Stimulated activated CD4-positive, alpha-beta T cell treated with anti-CD3 and anti-CD28 coated beads, Interleukin-4, amount 100 ng/mL, for 48 hours (primary cell): ENCODE results near the gene PRKAR2B.
A peak's percentile ranks its signal among the peaks of the same experiment; 100 is the strongest.
"Not testable (repeated sequence)": the region's sequence is repeated elsewhere in the genome, so short reads cannot be mapped to it uniquely, and the experiment has no call there.

Source experiments
- DNase-seq, 2 donors: peaks; one replicate each; pipeline ENCODE4 v3.0.0-alpha.2; 2020; ENCODE audit warnings: low read depth in 2 of 2

PRKAR2B gene

GRCh38 chr7:107119376-107120105 is 75.0 kb downstream of the PRKAR2B start:
- DNase-seq: no peak

GRCh38 chr7:107122486-107122911 is 78.0 kb downstream of the PRKAR2B start:
- DNase-seq: no peak

DNA sequence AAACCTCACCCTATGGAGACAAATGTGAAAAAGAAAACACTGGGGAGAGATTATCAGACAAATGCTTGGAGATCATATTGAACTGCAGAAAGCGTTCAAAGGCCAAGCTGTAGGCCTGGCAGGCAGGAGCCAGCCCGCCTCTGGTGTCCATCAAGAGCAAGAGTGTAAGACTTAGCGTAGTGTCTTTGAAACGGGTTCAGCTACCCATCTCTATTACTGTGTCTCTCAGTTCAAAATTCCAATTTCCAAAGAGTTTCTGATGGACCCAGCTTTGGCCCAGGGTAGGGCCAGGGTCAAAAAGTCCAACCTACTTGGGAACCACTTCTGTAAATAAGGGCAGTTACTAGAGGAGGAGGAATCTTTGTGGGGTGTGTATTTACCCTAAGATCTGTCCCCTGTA is 78.9 kb downstream of the PRKAR2B start:
- no peak for DNase-seq

- no peak for DNase-seq
These were observed 81.0 kb downstream of the PRKAR2B start for GRCh38 chr7:107125475-107125874.

DNA sequence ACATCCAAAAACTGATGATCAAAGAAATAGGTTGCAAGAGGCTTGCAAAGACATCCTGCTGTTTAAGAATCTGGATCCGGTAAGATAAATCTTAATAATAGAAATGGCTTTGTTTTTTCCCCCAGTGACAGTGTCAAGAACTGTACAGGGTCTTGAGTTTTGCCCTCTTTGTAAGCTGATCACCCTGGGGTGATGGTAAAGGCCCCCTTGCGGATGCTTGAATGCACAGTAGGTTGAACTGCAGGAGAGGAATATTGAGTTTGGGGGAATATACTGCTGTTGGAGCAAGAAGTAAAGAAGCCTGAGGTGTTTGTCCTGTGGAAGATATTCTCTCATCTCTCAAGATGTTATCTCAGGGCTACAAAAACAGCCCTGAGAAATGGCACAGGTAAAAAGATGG is 83.7 kb downstream of the PRKAR2B start:
- no peak for DNase-seq

DNA sequence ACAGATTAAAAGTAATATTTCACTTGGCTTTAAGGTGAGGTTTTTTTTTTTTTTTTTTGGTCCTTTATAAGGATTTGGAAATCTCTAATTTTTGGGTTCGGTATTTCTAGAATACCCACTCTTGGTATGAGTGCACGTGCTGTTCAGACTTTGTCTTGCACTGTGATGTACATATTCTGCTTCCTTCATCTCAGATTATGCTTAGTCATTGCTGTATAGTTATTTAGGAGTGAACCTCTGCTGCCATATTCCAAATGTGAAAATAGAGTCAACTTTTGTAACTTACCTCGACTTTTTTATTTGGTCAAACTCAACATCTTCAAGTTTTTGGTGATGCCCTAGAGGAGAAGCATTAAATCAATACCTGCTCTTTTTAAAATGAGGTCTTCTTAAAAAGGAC is 84.2 kb downstream of the PRKAR2B start:
- no peak for DNase-seq

GRCh38 chr7:107130487-107131220 is 86.1 kb downstream of the PRKAR2B start:
- no peak for DNase-seq

- no peak for DNase-seq
These were observed 88.9 kb downstream of the PRKAR2B start for GRCh38 chr7:107133396-107133795.

- no peak for DNase-seq
These were observed 94.4 kb downstream of the PRKAR2B start for GRCh38 chr7:107138696-107139420.

DNA sequence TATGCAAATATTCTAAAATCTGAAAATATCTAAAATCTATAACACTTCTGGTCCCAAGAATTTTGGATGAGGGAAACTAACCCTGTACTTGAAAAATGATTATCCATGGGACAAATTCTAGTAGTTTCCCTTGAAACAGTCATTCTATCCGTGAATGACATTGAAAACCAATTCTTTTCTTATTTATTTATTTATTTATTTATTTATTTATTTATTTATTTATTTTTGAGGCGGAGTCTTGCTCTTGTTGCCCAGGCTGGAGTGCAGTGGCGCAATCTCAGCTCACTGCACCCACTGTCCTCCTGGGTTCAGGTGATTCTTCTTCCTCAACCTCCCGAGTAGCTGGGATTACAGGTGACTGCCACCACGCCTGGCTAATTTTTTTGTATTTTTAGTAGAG is 99.4 kb downstream of the PRKAR2B start:
- DNase-seq: not testable (repeated sequence)

DNA sequence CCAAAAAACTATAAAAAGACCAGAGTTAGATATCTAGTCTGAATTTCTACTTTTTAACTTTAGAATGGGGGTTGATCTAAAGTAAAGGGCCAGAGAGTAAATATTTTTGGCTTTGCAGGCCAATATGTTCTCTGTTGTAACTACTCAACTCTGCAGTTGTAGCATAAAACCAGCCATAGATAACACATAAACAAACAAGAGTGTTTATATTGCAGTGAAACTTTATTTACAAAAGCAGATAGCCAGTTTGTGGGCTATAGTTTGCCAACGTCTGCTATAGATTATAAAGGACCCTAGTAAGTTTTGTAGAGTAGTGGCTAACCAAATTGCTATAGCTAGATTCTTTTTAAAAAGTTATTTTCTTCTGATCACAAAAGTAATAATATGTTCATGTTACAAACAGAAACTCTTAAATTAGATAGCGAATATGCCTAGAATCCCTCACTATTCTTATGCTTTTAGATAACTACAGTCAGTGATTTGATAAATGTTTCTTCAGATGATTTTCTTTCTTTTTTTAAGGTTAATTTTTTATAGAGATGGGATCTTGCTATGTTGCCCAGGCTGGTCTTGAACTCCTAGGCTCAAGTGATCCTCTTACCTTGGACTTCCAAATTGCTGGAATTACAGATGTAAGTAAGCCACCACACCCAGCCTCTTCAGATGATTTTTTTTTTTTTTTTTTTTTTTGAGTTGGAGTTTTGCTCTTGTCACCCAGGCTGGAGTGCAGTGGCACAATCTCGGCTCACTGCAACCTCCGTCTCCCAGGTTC is 100.7 kb downstream of the PRKAR2B start:
- DNase-seq: no peak

DNA sequence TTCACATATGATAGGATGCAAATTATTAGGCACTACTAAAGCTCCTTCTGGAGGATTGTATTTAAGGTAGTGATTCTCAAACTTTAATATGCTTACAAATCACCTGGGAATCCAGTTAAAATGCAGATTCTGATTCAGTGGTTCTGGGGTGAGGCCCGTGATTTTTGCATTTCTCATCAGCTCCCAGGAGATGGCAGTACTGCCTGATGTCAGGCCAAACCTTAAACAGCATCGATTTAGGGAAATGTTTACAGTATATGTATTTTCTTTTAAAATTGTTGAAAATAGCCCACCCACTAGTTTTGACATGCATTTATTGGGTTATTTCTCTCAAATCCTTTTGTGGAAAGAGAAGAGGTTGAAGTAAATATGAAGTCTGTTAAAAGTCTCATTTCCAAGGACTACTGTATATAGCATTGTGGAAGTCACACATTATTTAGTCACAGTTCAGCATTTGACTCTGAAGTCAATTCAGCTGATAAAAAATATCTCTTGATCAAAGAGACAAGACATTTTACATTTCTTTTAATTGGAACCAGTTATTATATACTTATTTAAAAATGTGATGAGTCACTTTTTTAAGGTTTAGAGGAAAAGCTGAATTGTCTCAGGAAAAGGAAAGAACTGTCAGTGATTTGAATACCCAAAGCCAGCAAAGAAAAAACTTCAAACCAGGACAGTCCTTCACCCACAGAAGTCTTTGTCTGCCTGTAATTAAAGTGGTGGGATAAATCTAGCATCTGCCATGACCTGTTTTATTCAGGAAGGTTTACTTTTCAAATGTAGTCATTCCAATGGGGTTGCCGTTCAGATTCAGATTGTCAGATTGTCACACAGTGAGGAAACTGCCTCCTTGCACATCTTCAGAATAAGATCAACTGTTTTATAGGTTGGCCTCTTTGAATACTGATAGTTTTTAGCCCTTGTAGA is 103.2 kb downstream of the PRKAR2B start:
- no peak for DNase-seq

GRCh38 chr7:107148721-107149120 is 104.2 kb downstream of the PRKAR2B start:
- no peak for DNase-seq

- no peak for DNase-seq
These were observed 105.4 kb downstream of the PRKAR2B start for GRCh38 chr7:107149863-107150262.

DNA sequence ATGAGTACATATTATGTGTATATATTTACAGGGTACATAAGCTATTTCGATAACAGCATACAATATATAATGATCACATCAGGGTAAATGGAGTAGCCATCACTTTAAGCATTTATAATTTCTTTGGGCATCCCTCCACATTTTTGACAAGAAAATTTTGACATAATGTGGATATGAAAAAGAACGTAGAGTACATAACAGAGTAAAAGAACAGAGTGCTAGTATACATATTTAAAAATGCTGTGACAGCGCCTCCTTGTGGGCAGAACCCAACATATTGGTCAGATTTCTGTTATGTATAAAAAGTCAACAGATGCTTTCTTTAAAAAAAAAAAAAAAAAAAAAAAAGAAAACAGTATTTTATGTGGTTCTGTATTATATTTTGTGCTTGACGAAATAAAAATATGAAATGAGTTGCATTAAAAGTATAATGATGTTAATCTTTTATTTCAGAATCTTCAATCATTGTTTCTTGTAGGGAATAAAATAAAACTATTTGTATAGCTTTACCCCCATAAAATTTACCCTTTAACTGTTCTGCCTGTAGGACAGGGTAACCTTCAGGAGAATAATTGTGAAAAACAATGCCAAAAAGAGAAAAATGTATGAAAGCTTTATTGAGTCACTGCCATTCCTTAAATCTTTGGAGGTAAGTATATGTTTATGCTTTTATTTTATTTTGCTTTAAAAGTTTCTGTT is 106.0 kb downstream of the PRKAR2B start:
- DNase-seq: peak; percentile 65 to 66

DNA sequence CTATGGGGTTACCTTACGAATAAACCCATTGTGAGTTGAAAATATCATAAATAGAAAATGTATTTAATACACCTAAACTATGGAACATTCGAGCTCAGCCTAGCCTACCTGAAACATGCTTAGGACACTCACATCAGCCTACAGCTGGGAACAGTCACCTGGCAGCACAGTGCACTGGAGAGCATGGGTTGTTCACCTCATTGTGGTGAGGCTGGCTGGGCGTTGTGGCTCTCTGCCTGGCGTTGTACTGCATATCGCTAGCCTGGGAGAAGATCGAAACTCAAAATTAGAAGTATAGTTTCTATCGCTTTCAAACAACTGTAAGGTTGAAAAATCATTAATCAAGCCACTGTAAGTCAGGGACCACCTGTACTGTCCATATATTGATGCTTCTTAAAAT is 107.0 kb downstream of the PRKAR2B start:
- no peak for DNase-seq

GRCh38 chr7:107152011-107152410 is 107.5 kb downstream of the PRKAR2B start:
- DNase-seq: no peak

- no peak for DNase-seq
These were observed 110.3 kb downstream of the PRKAR2B start for GRCh38 chr7:107154826-107155225.

- DNase-seq: not testable (repeated sequence)
These were observed 111.2 kb downstream of the PRKAR2B start for GRCh38 chr7:107155726-107156125.

DNA sequence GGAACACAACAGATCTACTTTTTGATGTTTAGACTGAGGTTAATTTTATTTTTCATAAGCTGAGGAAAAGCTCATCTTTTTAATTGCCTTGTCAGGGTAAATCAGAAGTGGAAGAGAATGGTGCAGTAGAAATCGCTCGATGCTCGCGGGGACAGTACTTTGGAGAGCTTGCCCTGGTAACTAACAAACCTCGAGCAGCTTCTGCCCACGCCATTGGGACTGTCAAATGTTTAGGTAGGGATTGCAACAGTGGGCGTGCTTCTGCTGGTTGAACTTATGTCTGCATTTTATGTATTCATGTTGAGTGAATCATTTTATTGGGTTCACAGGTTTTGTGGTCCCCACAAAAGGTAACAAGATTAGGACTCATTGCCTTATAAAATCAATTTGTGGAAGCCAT is 112.6 kb downstream of the PRKAR2B start:
- no peak for DNase-seq
